ENCODE data around the gene DGLUCY.
A peak's percentile ranks its signal among the peaks of the same experiment; 100 is the strongest.
"Not testable (repeated sequence)": the region's sequence is repeated elsewhere in the genome, so short reads cannot be mapped to it uniquely, and the experiment has no call there.

DGLUCY gene

DNA sequence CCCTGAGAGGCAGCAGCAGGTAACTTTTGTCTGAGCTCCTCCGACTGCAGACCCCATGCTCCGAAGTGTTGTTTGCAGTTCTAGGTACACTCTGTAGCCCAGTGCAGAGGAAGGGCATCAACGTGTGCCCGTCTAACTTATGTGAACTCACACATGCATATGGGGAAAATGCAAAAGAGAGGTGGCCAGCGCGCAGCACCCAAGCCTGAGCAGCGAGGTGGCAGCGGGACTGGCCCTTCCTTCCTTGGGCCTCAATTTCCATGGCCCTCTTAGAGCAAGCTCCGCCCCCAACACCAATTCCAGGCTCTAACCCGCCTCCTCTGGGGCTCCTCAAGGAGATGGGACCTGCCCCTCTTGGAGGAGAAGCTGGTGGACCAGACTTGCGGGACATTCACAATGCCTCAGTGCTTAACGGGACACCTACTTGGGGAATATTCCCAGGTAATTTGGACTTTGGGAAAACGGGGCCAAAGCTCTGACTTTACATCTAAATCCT, 102.9 kb downstream of the DGLUCY start:
- DNase-seq: no peak

DNA sequence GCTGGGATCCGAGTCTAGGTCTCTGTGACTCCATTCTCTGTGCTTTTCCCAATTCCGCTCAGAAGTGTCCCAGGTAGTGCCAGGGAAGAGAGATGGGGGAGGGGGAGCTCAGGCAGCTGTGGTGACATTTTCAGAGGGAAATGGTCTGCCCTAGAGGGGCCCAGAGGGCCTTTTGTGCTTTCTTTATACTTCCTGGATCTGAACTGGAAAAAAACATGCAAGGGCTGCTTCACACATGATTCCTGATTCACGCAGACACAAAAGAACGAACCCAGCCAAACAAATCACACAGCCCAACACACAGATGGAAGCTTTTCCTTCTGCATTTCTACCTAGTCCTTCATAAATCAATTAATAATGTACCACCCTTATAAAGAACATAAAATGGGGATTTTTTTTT, 104.1 kb downstream of the DGLUCY start:
- no peak for DNase-seq

DNA sequence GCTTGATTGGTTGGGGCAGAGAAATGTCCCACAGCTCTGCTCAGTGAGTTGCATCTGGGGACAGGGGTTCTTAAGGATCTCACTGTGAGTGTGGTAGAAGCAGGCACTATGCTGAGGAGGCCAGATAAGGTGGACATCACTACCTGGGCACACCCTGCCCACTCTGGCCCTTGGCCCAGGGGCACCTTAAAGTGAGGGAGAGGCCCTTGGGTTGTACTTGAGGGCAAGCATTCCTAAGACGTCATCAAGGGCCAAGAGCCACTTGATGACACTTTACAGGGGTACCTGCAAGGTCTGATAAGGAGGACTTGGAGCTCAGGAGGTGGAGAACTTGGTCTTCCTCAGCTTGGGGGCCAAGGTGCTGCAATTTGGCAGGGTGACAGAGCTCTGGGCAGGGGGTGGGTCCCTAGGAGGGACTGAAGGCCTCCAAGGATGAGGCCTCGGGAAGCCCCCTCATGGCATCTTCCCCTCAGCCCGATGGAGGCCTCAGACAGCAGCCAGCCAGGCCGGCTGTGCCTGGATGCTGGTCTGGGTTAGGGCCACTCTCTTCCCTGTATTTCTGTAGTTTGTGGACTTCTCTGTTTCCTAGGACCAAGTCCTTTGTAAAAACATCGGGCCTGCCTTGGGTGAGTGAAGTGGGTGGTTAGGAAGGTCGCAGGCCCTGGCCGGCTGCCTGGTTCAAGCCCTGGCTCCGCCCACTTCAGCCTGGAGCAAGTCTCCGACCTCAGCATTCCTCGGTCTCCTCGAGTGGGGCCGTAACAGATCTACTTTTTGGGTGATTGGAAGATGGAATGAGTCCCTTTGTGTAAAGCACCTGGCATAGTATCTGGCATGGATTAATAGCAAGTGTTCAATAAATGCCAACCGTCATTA, 105.9 kb downstream of the DGLUCY start:
- no peak for DNase-seq

DNA sequence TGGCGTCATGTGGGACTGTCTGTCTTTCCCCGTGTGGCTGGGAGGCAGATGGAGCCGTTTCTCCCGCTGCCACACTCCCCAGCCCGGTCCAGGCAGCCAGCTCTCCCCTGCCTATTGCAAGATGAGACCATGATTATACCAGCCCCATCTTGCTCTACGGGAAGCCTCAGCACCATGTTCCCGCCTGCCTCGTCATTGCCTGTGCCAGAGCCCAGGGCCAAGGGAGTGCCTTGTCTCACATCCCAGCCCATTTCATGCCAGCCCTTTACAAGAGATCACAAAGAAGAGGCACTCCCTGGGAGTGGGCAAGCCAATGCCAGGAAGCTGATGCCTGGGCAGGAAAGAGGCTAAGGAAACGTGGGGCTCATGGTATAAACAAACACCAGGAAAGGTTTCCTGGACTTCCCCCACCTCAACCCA, 106.7 kb downstream of the DGLUCY start:
- DNase-seq: no peak

DNA sequence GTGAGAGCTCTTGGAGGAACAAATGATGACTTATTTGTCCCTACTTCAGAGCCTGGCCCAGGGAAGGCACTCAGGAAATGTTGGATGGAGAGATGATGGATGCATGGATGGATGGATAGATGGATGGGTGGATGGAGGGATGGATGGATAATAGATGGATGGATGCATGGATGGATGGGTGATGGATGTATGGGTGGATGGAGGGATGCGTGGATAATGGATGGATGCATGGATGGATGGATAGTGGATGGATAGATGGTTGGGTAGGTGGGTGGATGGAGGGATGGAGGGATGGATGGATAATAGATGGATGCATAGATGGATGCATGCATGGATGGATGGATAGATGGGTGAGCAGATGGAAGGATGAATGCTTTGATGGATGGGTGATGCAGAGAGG, 107.4 kb downstream of the DGLUCY start:
- no peak for DNase-seq

DNA sequence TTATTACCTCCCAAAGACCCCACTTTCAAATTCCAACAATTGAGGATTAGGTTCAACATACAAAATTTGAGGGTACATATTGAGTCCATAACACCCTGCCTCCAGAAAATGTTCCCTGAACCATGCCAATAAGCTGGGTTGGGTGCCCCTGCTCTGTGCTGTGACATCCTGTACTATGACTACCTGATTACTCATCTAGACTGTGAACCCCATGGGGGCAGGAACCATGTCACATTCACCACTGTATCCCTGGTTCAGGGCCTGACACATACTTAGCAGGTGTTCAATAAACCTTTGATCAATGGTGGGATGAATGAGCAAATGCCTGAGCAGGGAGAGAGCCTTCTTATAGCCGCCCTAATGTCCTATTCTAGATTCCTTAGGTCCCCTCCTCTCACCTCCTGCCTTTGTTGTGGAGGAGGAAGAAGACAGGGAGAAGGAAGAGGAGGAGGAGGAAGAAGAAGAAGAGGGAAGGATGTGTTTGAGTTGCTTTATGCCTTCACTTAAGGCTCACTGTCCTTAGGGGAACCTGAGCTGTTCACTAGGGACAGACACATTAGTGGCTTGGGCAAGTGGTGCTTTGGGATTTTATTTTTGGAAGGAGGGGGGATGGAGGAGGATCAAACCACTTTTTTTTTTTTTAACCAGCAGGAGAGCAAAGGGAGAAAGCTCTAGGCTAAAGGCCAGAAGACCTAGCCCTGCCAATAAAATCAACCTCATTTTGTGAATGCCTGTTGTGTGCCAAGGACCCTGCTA, 109.3 kb downstream of the DGLUCY start:
- DNase-seq: peak; percentile 60

DNA sequence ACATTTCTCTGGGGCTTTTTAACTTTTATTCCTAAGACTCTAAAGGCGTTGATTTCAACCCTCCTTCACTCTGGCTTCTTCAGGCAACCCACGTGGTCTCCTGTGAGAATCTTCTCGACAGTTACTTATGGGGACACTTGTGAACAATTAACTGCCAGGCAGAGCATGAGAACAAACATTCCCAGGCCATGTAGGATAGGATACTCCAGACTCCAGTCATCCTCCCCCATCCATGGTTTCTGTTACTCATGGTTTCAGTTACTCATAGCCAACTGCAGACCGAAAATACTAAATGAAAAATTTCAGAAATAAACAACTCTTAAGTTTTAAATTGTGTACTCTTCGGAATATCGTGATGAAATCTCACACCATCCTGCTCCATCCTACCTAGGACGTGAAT, 111.2 kb downstream of the DGLUCY start:
- DNase-seq: peak; percentile 59

DNA sequence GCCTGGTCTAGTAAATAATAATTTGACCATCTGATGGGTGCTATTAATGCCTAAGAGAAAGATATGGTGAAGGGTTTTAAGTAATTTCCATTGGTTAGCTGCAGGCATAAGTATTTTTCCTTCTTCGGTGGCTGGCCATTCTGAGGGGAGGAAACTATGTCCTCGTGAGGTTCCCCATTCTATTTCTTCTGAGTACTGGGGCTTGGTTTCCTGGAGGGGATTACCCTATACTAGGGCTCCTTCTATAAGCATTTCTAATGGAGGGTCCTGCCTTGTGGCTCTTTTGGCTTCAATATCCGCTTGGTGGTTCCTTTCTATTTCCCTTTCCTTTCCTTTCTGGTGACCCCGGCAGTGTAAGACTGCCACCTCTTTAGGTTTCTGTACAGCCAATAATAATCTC, 112.5 kb downstream of the DGLUCY start:
- not testable (repeated sequence) for DNase-seq

DNA sequence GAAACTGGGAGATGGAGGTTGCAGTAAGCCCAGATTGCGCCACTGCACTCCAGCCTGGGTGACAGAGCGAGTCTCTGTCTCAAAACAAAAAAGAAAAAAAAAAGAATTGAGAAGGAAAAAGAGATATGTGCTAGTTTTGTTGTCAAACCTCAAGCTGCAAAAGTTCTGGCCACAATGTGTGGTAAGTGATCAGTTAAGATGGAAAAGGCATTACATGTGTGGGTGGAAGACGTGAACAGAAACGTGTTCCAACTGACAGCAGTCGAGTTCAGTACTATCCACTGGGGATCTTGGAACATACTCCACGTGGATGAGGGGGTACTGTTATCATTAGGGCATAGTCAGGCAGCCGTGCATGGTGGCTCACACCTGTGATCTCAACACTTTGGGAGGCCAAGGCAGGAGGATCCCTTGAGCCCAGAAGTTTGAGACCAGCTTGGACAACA, 113.3 kb downstream of the DGLUCY start:
- no peak for DNase-seq

DNA sequence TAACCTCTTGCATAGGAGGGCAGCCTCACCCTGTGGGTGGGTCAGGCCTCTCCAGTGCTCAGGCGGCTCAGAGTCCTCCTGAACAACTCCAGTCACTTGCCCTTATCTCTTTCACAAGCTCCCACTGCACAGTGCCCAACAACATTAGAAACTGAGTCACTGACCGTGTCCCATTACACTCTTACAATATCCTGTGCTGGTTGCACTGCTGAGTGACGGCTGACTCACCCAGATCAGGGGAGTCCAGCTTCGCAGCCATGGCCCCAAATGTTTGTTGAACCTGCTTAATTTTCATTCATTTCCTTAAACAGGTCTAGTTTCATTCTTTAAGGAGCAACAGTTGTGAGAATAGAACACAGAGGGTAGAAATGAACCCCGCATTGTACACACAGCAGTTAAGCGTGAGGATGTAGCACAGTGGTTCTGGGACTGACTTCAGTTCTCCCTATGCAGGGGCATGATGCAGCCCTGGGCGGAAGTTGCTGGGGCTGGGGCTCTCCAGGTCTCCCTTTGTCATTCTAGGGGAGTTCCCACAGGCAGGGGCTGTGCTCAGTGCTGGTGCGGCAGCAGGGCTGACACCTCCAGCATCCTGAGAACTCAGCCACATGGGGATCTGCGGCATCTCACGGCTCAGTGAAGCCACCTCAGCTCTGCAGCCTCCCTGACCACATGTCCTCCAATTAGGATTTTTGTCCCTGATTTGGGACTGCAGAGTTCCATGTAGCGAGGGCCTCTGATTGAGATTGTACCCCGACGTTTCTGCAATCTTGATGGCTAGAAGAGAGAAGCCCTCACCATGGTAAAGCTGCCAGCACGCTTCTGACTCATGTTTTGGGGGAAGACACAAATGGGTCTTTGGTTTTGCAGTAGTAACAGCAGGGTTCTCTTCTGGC, 114.5 kb downstream of the DGLUCY start:
- no peak for DNase-seq

DNA sequence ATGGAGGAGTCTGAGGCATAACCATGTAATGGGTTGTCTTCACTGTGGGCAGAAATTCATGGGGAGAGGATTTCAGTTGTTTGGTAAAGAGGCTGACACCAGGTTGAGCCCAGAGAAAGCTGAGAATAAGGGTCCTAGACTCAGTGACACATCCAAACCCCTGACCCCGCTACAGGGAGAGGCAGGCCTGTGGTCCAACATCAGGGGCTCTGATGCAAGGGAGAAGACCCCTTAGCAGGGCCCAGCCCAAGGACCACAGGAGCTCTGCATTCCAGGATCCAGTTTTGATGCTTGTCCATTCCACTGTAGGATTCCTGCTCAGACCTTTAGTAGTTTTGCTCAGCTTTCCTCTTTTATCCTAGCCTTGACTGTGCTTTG, 115.1 kb downstream of the DGLUCY start:
- DNase-seq: no peak

DNA sequence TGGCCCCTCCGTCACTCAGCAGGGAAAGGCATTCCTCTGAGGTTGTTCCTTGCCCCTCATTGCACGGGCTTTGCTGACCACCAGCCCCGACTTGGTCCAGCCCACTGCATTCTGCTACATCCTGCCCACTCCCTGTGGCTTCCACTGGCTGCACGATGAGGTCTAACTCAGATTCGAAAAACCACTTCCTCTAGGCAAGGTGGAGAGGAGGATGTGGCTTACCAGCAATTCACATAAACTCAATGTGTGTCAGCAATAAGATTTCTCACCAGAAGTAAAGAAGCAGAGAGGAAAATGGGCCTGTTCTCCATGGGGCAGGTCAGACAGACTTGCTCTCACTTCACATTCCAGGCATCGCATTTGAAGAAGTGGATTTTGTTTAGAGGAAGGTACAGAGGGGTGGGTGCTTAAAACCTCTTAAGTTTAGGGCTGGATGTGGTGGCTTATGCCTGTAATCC, 115.9 kb downstream of the DGLUCY start:
- DNase-seq: no peak

DNA sequence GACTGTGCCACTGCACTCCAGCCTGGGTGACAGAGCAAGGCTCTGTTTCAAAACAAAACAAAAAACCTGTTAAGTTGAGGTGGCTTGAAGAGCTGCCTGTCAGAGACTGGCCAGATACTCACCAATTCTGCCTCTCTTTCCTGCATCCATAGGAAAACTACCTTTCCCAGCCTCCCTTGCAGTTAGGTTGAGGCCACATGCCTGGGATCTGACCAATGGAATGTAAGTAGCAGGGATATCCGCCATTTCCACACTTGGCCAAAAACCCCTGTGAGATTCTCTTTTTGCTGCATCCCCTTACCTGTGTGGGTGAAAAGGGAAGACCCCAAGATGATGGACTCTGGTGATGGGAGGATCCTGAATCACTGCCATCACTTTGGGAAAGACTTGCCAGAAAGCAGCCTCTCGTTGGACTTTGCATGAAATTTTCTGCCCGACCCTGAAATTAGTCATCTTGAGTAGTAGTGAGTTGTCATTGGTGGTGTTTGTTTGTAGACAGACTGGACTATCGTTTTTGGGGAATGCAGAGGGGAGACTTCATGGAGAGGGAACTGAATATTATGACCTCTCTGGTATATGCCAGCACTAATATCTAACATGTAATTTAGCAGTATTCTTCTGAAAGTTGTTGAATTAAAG, 116.6 kb downstream of the DGLUCY start:
- no peak for DNase-seq

DNA sequence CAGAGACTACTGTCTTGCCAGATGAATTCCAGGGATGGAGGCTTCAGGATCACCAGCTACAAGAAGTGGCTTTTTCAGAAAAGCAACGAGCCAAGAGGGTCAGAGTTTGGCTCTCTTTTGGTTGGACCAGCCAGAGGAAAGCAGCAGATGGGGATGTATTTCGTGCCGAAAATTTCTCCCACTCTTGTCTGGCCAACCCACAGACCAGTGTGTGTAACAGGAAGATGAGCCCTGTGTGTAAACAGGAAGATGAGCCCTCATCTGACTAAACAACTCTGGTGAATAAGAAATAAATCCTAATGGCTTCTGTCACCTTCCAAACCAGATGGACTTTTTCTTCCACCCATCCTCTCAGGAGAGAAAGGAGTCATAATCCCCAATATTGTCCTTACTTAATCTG, 117.6 kb downstream of the DGLUCY start:
- no peak for DNase-seq

DNA sequence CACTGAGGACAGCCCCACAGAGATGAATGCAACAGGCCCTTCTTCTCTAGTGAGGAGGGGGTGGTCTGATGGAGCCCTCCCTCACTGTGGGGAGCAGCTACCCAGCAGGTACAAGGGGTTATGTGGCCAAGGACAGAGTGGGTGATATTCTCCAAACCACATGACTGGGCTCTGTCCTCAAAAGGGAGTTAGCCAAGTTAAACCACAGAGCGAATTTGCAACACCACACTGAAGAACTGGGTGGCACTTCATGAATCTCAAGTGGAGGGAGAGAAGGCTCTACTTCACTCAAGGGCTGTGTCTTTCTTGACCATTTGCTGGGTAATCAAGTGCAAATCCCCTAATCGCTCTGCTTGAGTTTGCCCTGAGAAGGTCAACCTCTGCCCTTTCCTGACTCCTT, 118.2 kb downstream of the DGLUCY start:
- no peak for DNase-seq

DNA sequence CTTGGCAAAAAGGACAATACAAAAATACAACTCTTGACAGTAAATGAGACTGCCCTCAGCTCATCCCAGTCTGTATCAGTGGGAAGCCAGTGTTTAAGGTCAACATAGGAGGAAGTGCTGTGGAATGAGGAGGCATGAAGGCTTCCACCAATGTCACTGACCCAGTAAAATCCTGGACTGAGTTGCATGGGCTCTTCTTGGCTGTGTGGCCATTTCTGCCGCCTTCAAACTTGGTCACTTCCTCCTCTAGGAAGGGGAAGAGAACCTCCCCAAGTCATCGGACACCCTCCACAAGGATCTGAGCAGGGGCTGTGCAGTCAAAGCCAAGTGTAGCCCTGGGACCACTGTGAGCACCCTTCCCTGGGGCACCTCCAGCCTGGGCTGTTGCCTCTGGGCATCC, 118.7 kb downstream of the DGLUCY start:
- no peak for DNase-seq

DNA sequence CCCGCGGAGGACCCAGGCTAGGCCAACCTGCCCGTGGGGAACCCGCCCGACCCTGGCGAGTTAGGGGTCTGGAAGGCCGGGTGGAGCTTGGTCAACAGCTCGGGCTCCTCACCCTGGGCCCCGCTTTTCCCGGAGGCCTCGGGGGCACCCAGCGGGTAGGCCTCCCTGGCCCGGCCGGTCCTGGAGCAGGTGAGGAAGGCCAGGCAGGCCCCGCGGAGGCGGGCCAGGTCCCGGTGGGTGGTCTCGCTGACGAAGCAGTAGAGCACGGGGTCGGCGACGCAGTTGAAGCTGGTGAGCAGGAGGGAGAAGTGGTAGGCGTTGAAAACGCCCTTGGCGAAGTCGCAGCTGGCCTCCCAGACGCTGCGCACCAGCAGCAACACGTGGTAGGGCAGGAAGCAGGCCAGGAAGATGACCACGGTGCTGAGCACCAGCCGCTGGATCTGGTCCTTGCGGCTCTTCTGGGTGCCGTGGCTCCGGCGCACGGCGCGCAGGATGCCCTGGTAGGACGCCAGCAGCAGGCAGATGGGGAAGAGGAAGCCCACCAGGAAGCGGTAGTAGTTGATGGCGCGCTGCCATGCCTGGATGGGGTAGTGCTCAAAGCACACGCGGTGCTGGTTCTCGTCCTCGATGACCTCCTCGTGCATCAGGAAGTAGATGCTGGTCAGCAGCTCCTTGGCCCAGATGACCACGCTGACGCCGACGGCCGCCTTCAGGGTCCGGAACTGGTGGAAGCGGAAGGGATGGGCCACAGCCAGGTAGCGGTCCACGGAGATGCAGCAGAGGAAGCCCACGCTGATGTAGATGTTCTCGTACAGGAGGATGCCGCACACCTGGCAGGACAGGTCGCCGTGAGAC, 120.3 kb downstream of the DGLUCY start:
- no peak for DNase-seq

DNA sequence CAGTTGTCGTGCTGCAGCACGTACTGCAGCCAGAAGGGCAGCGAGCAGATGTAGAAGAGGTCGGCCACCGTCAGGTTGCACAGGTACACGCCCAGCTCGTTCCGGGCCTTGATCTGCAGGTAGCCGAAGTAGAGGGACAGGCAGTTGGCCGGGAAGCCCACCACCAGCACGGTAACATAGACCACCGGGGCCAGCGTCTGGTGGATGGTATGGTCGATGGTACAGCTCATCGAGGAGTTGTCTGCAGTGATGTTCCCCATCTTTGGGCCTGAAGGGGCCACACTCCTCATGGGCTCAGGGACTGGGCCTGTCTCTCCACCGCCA, 120.9 kb downstream of the DGLUCY start:
- no peak for DNase-seq

DNA sequence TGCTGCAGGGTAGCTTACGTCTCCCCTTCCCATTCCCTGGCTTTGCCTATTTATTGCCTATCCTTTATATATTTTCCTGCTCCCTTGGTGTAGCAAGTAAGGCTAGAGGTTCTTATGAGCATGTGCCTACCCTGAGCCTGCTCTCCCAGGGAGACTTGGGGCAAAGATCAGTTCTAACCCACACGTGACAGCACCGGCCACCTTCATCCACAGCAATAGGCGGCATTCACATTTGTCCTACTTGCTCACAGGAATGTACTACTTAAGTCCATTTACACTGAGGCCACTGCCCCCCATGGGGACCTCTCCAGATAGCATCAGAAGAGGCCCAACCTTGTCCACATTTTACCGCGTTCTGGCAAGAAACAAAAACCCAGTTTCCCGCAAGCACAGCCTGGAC, 122.0 kb downstream of the DGLUCY start:
- no peak for DNase-seq

DNA sequence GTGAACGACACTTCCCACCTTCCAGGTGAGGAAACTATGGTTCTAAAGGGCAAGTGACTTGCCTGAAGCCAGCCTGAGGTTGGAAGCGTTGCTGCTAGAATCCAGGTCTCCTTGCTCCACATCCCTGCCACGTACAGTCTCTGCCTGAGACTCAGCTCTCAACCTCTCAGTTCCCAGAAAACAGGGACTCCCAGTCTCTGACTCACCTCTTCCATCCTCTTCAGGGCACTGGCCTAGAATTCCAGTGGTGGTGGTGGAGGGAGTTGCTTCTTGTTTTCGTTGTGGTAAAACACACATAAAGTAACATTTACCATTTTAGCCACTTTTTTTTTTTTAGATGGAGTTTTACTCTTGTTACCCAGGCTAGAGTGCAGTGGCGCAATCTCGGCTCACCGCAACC, 123.3 kb downstream of the DGLUCY start:
- DNase-seq: no peak

DNA sequence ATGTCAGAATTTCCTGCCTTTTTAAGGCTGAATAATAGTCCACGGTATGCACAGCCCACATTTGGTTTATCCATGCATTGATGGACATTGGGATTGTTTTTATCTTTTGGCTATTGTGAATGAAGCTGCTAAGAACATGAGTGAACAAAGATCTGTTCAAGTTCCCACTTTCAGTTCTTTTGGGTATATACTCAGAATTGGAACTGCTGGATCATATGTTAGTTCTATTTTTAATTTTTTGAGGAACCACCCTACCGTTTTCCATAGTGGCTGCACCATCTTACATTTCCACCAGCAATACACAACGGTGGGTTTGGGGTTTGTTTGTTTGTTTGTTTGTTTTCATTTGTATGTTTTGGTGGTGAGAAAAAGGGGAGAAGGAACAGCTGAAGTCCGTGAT, 124.2 kb downstream of the DGLUCY start:
- DNase-seq: no peak

DNA sequence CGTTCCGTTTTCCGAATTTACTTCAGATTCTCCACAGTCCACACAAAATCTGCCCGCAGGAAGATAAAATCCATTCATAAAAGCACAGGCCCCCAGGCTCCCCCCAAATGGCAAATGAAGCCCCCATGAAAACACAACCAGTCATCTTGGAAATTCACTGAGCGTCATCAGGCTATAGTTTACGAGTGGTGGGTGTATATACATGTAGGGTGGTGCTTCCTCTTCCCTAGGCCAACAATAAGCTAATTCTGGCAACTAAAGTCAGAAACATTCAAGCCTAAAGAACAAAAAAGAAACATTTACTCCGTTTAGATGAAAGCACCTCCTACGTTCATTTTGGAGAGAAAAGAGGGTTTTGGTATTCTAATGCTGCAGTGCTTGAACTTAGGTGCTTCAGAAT, 124.8 kb downstream of the DGLUCY start:
- DNase-seq: no peak

Measured in NCI-H1092 treated with DMSO at 0.1 percent for 48 hours (cell line).